ENCODE measurements around the gene FOXK1.

The FOXK1 gene

GRCh38 chr7:4753598-4754432, 71.7 kb downstream of the FOXK1 start:
- no peak overlapping the region for H3K4me3 ChIP-seq (ENCODE audit: low read length)
- DNase-seq (ENCODE audit: low read depth, low spot score), result peak; percentile 32

- DNase-seq (ENCODE audit: low read depth, low spot score), result no peak
- H3K4me3 ChIP-seq (ENCODE audit: low read length), result no peak overlapping the region
These were observed 72.4 kb downstream of the FOXK1 start for GRCh38 chr7:4754433-4755010.

- no peak for DNase-seq (ENCODE audit: low read depth, low spot score)
These were observed 73.0 kb downstream of the FOXK1 start for GRCh38 chr7:4755045-4755444.

GRCh38 chr7:4758111-4758510, 76.0 kb downstream of the FOXK1 start:
- H3K4me3 ChIP-seq (ENCODE audit: low read length), result no peak overlapping the region
- no peak for DNase-seq (ENCODE audit: low read depth, low spot score)

More at GRCh38 chr7:4755045-4755444, 73.0 kb downstream of the FOXK1 start:
- H3K4me3 ChIP-seq (ENCODE audit: low read length), result no peak overlapping the region

- no peak for DNase-seq (ENCODE audit: low read depth, low spot score)
- H3K4me3 ChIP-seq (ENCODE audit: low read length), result no peak overlapping the region
These were observed 76.7 kb downstream of the FOXK1 start for GRCh38 chr7:4758791-4759190.

- DNase-seq (ENCODE audit: low read depth, low spot score), result no peak
- no peak overlapping the region for H3K4me3 ChIP-seq (ENCODE audit: low read length)
These were observed 77.1 kb downstream of the FOXK1 start for GRCh38 chr7:4759211-4759610.

- no peak for DNase-seq (ENCODE audit: low read depth, low spot score)
- H3K4me3 ChIP-seq (ENCODE audit: low read length), result no peak overlapping the region
These were observed 78.9 kb downstream of the FOXK1 start for GRCh38 chr7:4760952-4761351.

- no peak overlapping the region for H3K4me3 ChIP-seq (ENCODE audit: low read length)
- DNase-seq (ENCODE audit: low read depth, low spot score), result no peak
These were observed 80.3 kb downstream of the FOXK1 start for GRCh38 chr7:4762121-4763055.

GRCh38 chr7:4763091-4763793, 81.1 kb downstream of the FOXK1 start:
- H3K4me3 ChIP-seq (ENCODE audit: low read length), result no peak overlapping the region
- no peak for DNase-seq (ENCODE audit: low read depth, low spot score)

GRCh38 chr7:4763794-4764185, 81.7 kb downstream of the FOXK1 start:
- H3K4me3 ChIP-seq (ENCODE audit: low read length), result no peak overlapping the region
- DNase-seq (ENCODE audit: low read depth, low spot score), result no peak

- DNase-seq (ENCODE audit: low read depth, low spot score), result no peak
- H3K4me3 ChIP-seq (ENCODE audit: low read length), result no peak overlapping the region
These were observed 82.4 kb downstream of the FOXK1 start for GRCh38 chr7:4764402-4765007.

GRCh38 chr7:4765776-4766490, 83.8 kb downstream of the FOXK1 start:
- DNase-seq (ENCODE audit: low read depth, low spot score), result no peak

GRCh38 chr7:4766666-4767519, 84.8 kb downstream of the FOXK1 start:
- no peak for DNase-seq (ENCODE audit: low read depth, low spot score)
- no peak overlapping the region for H3K4me3 ChIP-seq (ENCODE audit: low read length)

More at GRCh38 chr7:4765776-4766490, 83.8 kb downstream of the FOXK1 start:
- no peak overlapping the region for H3K4me3 ChIP-seq (ENCODE audit: low read length)

GRCh38 chr7:4768597-4769569, 86.8 kb downstream of the FOXK1 start:
- no peak overlapping the region for H3K4me3 ChIP-seq (ENCODE audit: low read length)
- DNase-seq (ENCODE audit: low read depth, low spot score), result no peak

- H3K4me3 ChIP-seq (ENCODE audit: low read length), result no peak overlapping the region
- DNase-seq (ENCODE audit: low read depth, low spot score), result no peak
These were observed 87.7 kb downstream of the FOXK1 start for GRCh38 chr7:4769761-4770160.

GRCh38 chr7:4770886-4771285, 88.8 kb downstream of the FOXK1 start:
- DNase-seq (ENCODE audit: low read depth, low spot score), result no peak
- no peak overlapping the region for H3K4me3 ChIP-seq (ENCODE audit: low read length)
